Naive B cell (primary cell): ENCODE data around the gene CTIF. TPM values are rescaled to one million over a fixed set of nuclear protein-coding genes. Genes with fewer than 3 reads are reported as not detected.

ENCODE experiments used
- ATAC-seq, 2 donors: fragments of 150-1000 bp; cut with Tn5 transposase; 2 replicates each; pipeline ENCODE4 v1.10.0; 2021; ENCODE audit warnings: low read depth in 2 of 2, mild to moderate bottlenecking in 2 of 2, moderate library complexity in 2 of 2
- DNase-seq: peaks from one replicate; pipeline ENCODE4 v3.0.0; 2022
- H3K27ac Mint-ChIP-seq, 6 donors: one replicate each; pipeline ENCODE4 v1.8.0; 2020 to 2022; ENCODE audit warnings: mild to moderate bottlenecking in 6 of 6, mixed read lengths in 6 of 6, moderate library complexity in 5 of 6, inconsistent platforms in 2 of 6
- H3K27me3 Mint-ChIP-seq, 3 donors: one replicate each; pipeline ENCODE4 v1.8.0; 2021 to 2022; ENCODE audit warnings: mixed read lengths in 3 of 3, mild to moderate bottlenecking in 1 of 3
- H3K36me3 Mint-ChIP-seq, 2 donors: one replicate each; pipeline ENCODE4 v1.8.0; 2020 to 2022; ENCODE audit warnings: mixed read lengths in 2 of 2, inconsistent platforms in 1 of 2, mild to moderate bottlenecking in 1 of 2
- H3K4me1 Mint-ChIP-seq, 3 donors: one replicate each; pipeline ENCODE4 v1.8.0; 2020 to 2022; ENCODE audit warnings: mixed read lengths in 3 of 3, inconsistent platforms in 1 of 3, mild to moderate bottlenecking in 1 of 3, moderate library complexity in 1 of 3
- H3K4me3 Mint-ChIP-seq, 8 donors: one replicate each; pipeline ENCODE4 v1.8.0; 2020 to 2022; ENCODE audit warnings: mild to moderate bottlenecking in 8 of 8, mixed read lengths in 8 of 8, moderate library complexity in 8 of 8, inconsistent platforms in 2 of 8
- H3K9me3 Mint-ChIP-seq, 7 donors: one replicate each; pipeline ENCODE4 v1.8.0; 2020 to 2022; ENCODE audit warnings: mixed read lengths in 7 of 7, mild to moderate bottlenecking in 5 of 7, inconsistent platforms in 2 of 7, moderate library complexity in 1 of 7
- polyA plus RNA-seq, 6 donors: library from polyadenylated mRNA; unstranded; fragments of 300-500 nt; fragmentation: Illumina TruSeq; gene quantifications; one replicate each; pipeline ENCODE4 v1.2.3, GENCODE V29; 2021; ENCODE audit warnings: low read depth in 6 of 6

The CTIF gene
- polyA plus RNA-seq, 6 donors from 2014 or later, result 0.29 to 1.1 (median 0.66) TPM; not detected in 2

GRCh38 chr18:48891721-48892120 is 352.9 kb downstream of the CTIF start:
- Mint-ChIP-seq H3K4me1 (peaks cover 9 to 14% (median 11%) of the 10 kb centered on the region in 3 donors), H3K36me3 (no peaks in the 10 kb centered on the region), H3K27me3 (peaks cover 0 to 5% (median 0%) of the 10 kb centered on the region in 3 donors), H3K27ac (no peak overlapping the region), H3K4me3 (no peak overlapping the region), H3K9me3 (peaks cover 0 to 2% (median 0%) of the 10 kb centered on the region in 7 donors)
- no peak for ATAC-seq
- no peak for DNase-seq

GRCh38 chr18:48892146-48892855 is 353.5 kb downstream of the CTIF start:
- ATAC-seq (no peak), DNase-seq (no peak)
- Mint-ChIP-seq H3K27me3 (peaks cover 0 to 5% (median 0%) of the 10 kb centered on the region in 3 donors), H3K27ac (no peak overlapping the region), H3K4me1 (peaks cover 14 to 20% (median 16%) of the 10 kb centered on the region in 3 donors), H3K4me3 (no peak overlapping the region), H3K9me3 (peaks cover 0 to 2% (median 0%) of the 10 kb centered on the region in 7 donors), H3K36me3 (no peaks in the 10 kb centered on the region)

GRCh38 chr18:48893061-48893607 is 354.3 kb downstream of the CTIF start:
- DNase-seq, result no peak

GRCh38 chr18:48893608-48894600 is 355.1 kb downstream of the CTIF start:
- no peak overlapping the region for H3K4me3 Mint-ChIP-seq
- no peaks in the 10 kb centered on the region for H3K9me3 Mint-ChIP-seq
- peak overlapping the region in 1 of 6 donors; percentile 75 for H3K27ac Mint-ChIP-seq
- ATAC-seq (no peak), DNase-seq (no peak)
- H3K27me3 Mint-ChIP-seq, result peaks cover 0 to 5% (median 0%) of the 10 kb centered on the region in 3 donors
- H3K36me3 Mint-ChIP-seq, result no peaks in the 10 kb centered on the region
- peaks cover 15 to 22% (median 16%) of the 10 kb centered on the region in 3 donors for H3K4me1 Mint-ChIP-seq

More at GRCh38 chr18:48893061-48893607, 354.3 kb downstream of the CTIF start:
- Mint-ChIP-seq H3K9me3 (peaks cover 0 to 2% (median 0%) of the 10 kb centered on the region in 7 donors), H3K27ac (no peak overlapping the region), H3K36me3 (no peaks in the 10 kb centered on the region), H3K27me3 (peaks cover 0 to 5% (median 0%) of the 10 kb centered on the region in 3 donors), H3K4me3 (no peak overlapping the region), H3K4me1 (peaks cover 15 to 22% (median 16%) of the 10 kb centered on the region in 3 donors)
- no peak for ATAC-seq

- H3K4me3 Mint-ChIP-seq, result no peak overlapping the region
- H3K4me1 Mint-ChIP-seq, result peaks cover 15 to 24% (median 16%) of the 10 kb centered on the region in 3 donors
- peaks cover 0 to 4% (median 0%) of the 10 kb centered on the region in 7 donors for H3K9me3 Mint-ChIP-seq
- peaks cover 0 to 6% of the 10 kb centered on the region in 2 donors for H3K36me3 Mint-ChIP-seq
- peak overlapping the region in 3 of 6 donors; percentile 47 to 81 (median 66) for H3K27ac Mint-ChIP-seq
- DNase-seq, result no peak
- peaks cover 0 to 4% (median 0%) of the 10 kb centered on the region in 3 donors for H3K27me3 Mint-ChIP-seq
- no peak for ATAC-seq
These were observed 356.0 kb downstream of the CTIF start for GRCh38 chr18:48894799-48895346.

GRCh38 chr18:48896326-48896874 is 357.6 kb downstream of the CTIF start:
- peak overlapping the region in 5 of 6 donors; percentile 20 to 95 (median 82) for H3K27ac Mint-ChIP-seq
- no peak for DNase-seq
- no peak for ATAC-seq
- peaks cover 0 to 4% (median 0%) of the 10 kb centered on the region in 7 donors for H3K9me3 Mint-ChIP-seq
- peaks cover 0 to 7% of the 10 kb centered on the region in 2 donors for H3K36me3 Mint-ChIP-seq
- peaks cover 15 to 26% (median 16%) of the 10 kb centered on the region in 3 donors for H3K4me1 Mint-ChIP-seq
- peak overlapping the region in 1 of 8 donors; percentile 5 for H3K4me3 Mint-ChIP-seq
- H3K27me3 Mint-ChIP-seq, result peaks cover 0 to 10% (median 8%) of the 10 kb centered on the region in 3 donors

- H3K4me3 Mint-ChIP-seq, result peak overlapping the region in 2 of 8 donors; percentile 5 to 20
- H3K9me3 Mint-ChIP-seq, result peaks cover 0 to 4% (median 0%) of the 10 kb centered on the region in 7 donors
- H3K4me1 Mint-ChIP-seq, result peaks cover 15 to 26% (median 16%) of the 10 kb centered on the region in 3 donors
- ATAC-seq (peak; percentile 92 to 95), DNase-seq (peak; percentile 49)
- H3K36me3 Mint-ChIP-seq, result peaks cover 0 to 7% of the 10 kb centered on the region in 2 donors
- peaks cover 0 to 14% (median 12%) of the 10 kb centered on the region in 3 donors for H3K27me3 Mint-ChIP-seq
- peak overlapping the region in 5 of 6 donors; percentile 20 to 95 (median 82) for H3K27ac Mint-ChIP-seq
These were observed 358.2 kb downstream of the CTIF start for GRCh38 chr18:48896875-48897511.

GRCh38 chr18:48897531-48897930 is 358.7 kb downstream of the CTIF start:
- ATAC-seq, result no peak
- no peak for DNase-seq
- H3K27ac Mint-ChIP-seq, result peak overlapping the region in 1 of 6 donors; percentile 82
- H3K4me1 Mint-ChIP-seq, result peaks cover 15 to 26% (median 16%) of the 10 kb centered on the region in 3 donors
- H3K4me3 Mint-ChIP-seq, result no peak overlapping the region
- H3K36me3 Mint-ChIP-seq, result peaks cover 0 to 7% of the 10 kb centered on the region in 2 donors
- H3K27me3 Mint-ChIP-seq, result peaks cover 0 to 14% (median 12%) of the 10 kb centered on the region in 3 donors
- H3K9me3 Mint-ChIP-seq, result peaks cover 0 to 4% (median 0%) of the 10 kb centered on the region in 7 donors

GRCh38 chr18:48898521-48898920 is 359.7 kb downstream of the CTIF start:
- H3K9me3 Mint-ChIP-seq, result peaks cover 0 to 4% (median 2%) of the 10 kb centered on the region in 7 donors

GRCh38 chr18:48899558-48900174 is 360.8 kb downstream of the CTIF start:
- peaks cover 7 to 9% of the 10 kb centered on the region in 2 donors for H3K36me3 Mint-ChIP-seq
- H3K27me3 Mint-ChIP-seq, result peaks cover 0 to 27% (median 20%) of the 10 kb centered on the region in 3 donors
- ATAC-seq, result no peak
- DNase-seq, result no peak
- peak overlapping the region in 1 of 6 donors; percentile 44 for H3K27ac Mint-ChIP-seq
- peaks cover 7 to 14% (median 9%) of the 10 kb centered on the region in 7 donors for H3K9me3 Mint-ChIP-seq
- H3K4me3 Mint-ChIP-seq, result no peak overlapping the region
- H3K4me1 Mint-ChIP-seq, result peaks cover 15 to 26% (median 16%) of the 10 kb centered on the region in 3 donors

More at GRCh38 chr18:48898521-48898920, 359.7 kb downstream of the CTIF start:
- ATAC-seq (no peak), DNase-seq (no peak)
- H3K36me3 Mint-ChIP-seq, result peaks cover 0 to 7% of the 10 kb centered on the region in 2 donors
- no peak overlapping the region for H3K27ac Mint-ChIP-seq
- peaks cover 0 to 19% (median 12%) of the 10 kb centered on the region in 3 donors for H3K27me3 Mint-ChIP-seq
- H3K4me1 Mint-ChIP-seq, result peaks cover 15 to 26% (median 16%) of the 10 kb centered on the region in 3 donors
- H3K4me3 Mint-ChIP-seq, result no peak overlapping the region

GRCh38 chr18:48900469-48900868 is 361.6 kb downstream of the CTIF start:
- no peak overlapping the region for H3K27ac Mint-ChIP-seq
- peaks cover 7 to 18% of the 10 kb centered on the region in 2 donors for H3K36me3 Mint-ChIP-seq
- peaks cover 12 to 22% (median 15%) of the 10 kb centered on the region in 3 donors for H3K4me1 Mint-ChIP-seq
- H3K27me3 Mint-ChIP-seq, result peaks cover 0 to 34% (median 27%) of the 10 kb centered on the region in 3 donors
- H3K9me3 Mint-ChIP-seq, result peaks cover 10 to 18% (median 15%) of the 10 kb centered on the region in 7 donors
- DNase-seq (no peak), ATAC-seq (no peak)
- H3K4me3 Mint-ChIP-seq, result no peak overlapping the region
